ENCODE measurements around the gene ZBTB7A.

DNA sequence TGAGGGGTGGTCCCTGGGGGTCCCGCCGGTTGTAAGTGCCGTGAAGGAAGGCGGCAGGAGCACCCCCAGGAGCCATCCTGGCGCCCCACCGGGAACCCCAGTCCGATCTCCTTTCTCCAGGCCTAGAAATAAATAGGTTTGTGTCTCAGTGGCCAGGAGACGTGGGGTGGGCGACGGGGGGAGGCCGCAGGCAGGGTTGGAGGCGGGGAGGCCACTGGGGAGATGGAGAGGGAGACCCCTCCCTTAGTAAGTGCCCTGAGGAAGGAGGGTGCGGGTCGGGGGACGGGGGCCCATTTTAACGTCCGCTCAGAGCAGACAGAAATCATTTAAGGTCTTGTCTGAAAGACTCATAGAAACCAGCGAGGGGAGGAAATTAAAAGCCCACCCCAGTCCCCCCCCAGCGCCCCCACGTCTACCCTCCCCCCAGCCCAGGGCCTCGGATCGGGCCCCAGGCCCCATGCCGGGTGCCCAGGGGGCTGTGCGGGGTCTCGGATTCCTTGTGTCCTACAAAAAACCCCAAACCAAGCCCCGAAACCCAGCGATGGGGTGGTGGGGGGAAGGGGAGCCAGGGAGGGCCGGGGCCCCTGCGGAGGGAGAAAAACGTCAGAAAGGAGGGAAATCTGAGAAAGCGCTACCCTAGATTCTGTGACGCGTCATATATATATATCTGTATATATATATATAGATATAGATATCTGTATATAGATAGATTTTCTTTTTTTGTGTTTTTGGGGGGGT lies 19.6 kb downstream of the ZBTB7A start:
- TF ChIP-seq POLR2AphosphoS5 (IDR thresholded peaks at IDR 0.05; ENCODE audit: low read depth, low read length) (no peak), ZNF274 (IDR thresholded peaks at IDR 0.05; ENCODE audit: low read depth, low read length) (no peak), ZFX (IDR thresholded peaks at IDR 0.05) (no peak), EZH2 (IDR thresholded peaks at IDR 0.05) (no peak), YY1 (IDR thresholded peaks at IDR 0.05; ENCODE audit: extremely low read depth, insufficient replicate concordance, low read depth, low read length) (no peak), FOSL1 (IDR thresholded peaks at IDR 0.05; ENCODE audit: low read depth) (no peak), CEBPB (IDR thresholded peaks at IDR 0.05; ENCODE audit: low read depth) (no peak), CBX3 (IDR thresholded peaks at IDR 0.05; ENCODE audit: low read depth) (no peak)
- TF ChIP-seq, protein P1, sequence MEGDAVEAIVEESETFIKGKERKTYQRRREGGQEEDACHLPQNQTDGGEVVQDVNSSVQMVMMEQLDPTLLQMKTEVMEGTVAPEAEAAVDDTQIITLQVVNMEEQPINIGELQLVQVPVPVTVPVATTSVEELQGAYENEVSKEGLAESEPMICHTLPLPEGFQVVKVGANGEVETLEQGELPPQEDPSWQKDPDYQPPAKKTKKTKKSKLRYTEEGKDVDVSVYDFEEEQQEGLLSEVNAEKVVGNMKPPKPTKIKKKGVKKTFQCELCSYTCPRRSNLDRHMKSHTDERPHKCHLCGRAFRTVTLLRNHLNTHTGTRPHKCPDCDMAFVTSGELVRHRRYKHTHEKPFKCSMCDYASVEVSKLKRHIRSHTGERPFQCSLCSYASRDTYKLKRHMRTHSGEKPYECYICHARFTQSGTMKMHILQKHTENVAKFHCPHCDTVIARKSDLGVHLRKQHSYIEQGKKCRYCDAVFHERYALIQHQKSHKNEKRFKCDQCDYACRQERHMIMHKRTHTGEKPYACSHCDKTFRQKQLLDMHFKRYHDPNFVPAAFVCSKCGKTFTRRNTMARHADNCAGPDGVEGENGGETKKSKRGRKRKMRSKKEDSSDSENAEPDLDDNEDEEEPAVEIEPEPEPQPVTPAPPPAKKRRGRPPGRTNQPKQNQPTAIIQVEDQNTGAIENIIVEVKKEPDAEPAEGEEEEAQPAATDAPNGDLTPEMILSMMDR (IDR thresholded peaks at IDR 0.05 in 2 of 3, conservative IDR thresholded peaks at IDR 0.05 in 1 of 3; ENCODE audit: borderline replicate concordance in 1 of 3, insufficient read depth in 1 of 3, low read depth in 2 of 3, low read length in 2 of 3), result no peak
- TF ChIP-seq, protein P2, sequence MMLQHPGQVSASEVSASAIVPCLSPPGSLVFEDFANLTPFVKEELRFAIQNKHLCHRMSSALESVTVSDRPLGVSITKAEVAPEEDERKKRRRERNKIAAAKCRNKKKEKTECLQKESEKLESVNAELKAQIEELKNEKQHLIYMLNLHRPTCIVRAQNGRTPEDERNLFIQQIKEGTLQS (IDR thresholded peaks at IDR 0.05), result no peak
